ENCODE data around the gene IGSF6.

Gene IGSF6

DNA sequence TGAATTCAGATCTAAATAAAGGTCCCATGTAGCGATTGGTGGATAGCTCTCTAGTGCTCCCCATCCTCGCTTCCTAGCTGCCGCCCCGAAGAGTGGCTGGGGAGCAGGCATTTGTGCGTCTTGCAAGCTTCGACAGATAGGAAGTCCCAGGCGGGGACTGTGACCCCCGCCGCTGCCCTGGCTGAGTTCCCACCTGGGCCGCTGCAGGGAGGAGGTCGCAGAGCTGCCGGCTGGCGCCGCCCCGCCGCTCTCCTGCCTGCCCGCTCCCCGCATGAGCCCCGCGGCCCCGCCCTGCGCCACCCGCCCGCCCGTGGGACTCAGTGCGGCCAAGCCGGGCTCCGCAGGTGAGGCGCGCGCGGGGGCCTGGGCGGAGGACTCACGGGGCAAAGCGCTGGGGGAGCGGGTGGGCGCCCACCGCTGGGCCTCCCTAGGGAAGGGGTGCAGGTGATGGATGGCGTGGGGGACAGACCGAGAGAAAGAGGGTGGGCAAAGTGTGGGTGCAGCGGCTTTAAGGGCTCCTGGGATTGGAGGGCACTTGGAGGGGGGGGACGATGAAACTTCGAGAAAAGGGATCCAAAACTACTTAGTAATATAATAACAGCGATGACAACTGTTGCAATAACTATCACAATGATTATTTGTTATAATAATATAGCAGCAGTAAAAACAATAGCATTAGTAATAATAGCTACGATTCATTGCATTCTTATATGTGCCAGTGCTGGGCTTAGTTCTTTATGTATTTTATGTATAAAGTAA lies 11.7 kb upstream of the IGSF6 start, which contains the start of gene OTOA:
TSS of gene OTOA (plus strand) at position 80 of the 759 bp plus-strand sequence. CDS start 14,547 bp downstream, outside the sequence.
- H3K4me1 ChIP-seq (ENCODE audit: low read length): peaks cover 28% of the 10 kb centered on the region
- no peaks in the 10 kb centered on the region; the same call in 1 of the 2 replicates for H3K27me3 ChIP-seq (ENCODE audit: low read depth, low read length)
- H3K27ac ChIP-seq (ENCODE audit: low read length): no peak within 1 kb of the TSS
- H3K9ac ChIP-seq (ENCODE audit: low read length): peak within 1 kb of the TSS; percentile 42
- no peaks in the 10 kb centered on the region for H3K79me2 ChIP-seq (ENCODE audit: low read length)
- peak within 1 kb of the TSS; percentile 68 for H2AFZ ChIP-seq (ENCODE audit: low read depth, low read length)
- peak within 1 kb of the TSS; percentile 95 for H3K4me2 ChIP-seq (ENCODE audit: low read length)
- TF ChIP-seq, protein P1, sequence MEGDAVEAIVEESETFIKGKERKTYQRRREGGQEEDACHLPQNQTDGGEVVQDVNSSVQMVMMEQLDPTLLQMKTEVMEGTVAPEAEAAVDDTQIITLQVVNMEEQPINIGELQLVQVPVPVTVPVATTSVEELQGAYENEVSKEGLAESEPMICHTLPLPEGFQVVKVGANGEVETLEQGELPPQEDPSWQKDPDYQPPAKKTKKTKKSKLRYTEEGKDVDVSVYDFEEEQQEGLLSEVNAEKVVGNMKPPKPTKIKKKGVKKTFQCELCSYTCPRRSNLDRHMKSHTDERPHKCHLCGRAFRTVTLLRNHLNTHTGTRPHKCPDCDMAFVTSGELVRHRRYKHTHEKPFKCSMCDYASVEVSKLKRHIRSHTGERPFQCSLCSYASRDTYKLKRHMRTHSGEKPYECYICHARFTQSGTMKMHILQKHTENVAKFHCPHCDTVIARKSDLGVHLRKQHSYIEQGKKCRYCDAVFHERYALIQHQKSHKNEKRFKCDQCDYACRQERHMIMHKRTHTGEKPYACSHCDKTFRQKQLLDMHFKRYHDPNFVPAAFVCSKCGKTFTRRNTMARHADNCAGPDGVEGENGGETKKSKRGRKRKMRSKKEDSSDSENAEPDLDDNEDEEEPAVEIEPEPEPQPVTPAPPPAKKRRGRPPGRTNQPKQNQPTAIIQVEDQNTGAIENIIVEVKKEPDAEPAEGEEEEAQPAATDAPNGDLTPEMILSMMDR (IDR thresholded peaks at IDR 0.05; ENCODE audit: low read depth, low read length): no peak
- no peak for TF ChIP-seq EZH2phosphoT487 (IDR thresholded peaks at IDR 0.05; ENCODE audit: low read depth)
- H3K36me3 ChIP-seq (replicated peaks; ENCODE audit: low read depth, low read length): peaks cover 4% of the 10 kb centered on the region
- no peaks in the 10 kb centered on the region for H4K20me1 ChIP-seq (ENCODE audit: insufficient read depth, low read length)
- H3K4me3 ChIP-seq (ENCODE audit: low read length): peak within 1 kb of the TSS; percentile 76
- no peaks in the 10 kb centered on the region for H3K9me3 ChIP-seq (ENCODE audit: insufficient read depth, low read length)

DNA sequence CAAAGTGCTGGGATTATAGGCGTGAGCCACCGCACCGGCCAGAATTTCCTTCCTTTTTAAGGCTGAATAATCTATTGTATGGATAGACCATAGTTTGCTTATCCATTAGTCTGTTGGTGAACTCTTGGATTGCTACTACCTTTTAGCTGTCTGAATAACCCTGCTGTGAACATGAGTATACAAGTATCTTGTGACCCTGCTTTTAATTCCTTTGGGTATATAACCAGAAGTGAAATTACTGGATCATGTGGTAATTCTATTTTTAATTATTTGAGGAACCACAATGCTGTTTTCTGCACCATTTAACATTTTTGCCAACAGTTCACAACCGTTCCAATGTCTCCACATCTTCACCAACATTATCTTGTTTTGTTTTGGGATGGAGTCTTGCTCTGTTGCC lies 6.7 kb upstream of the IGSF6 start:
- H3K79me2 ChIP-seq (ENCODE audit: low read length): 0 out of 2 replicates have a peak, but pooled peaks cover 2% of the 10 kb centered on the region
- H3K4me3 ChIP-seq (ENCODE audit: low read length): no peak overlapping the region
- no peaks in the 10 kb centered on the region for H3K9me3 ChIP-seq (ENCODE audit: insufficient read depth, low read length)
- H2AFZ ChIP-seq (ENCODE audit: low read depth, low read length): no peak overlapping the region
- H3K27me3 ChIP-seq (ENCODE audit: low read depth, low read length): no peaks in the 10 kb centered on the region; the same call in 1 of the 2 replicates
- no peak overlapping the region for H3K27ac ChIP-seq (ENCODE audit: low read length)
- peaks cover 3% of the 10 kb centered on the region; the same call in 1 of the 2 replicates for H4K20me1 ChIP-seq (ENCODE audit: insufficient read depth, low read length)
- peaks cover 15% of the 10 kb centered on the region for H3K36me3 ChIP-seq (replicated peaks; ENCODE audit: low read depth, low read length)
- H3K9ac ChIP-seq (ENCODE audit: low read length): no peak overlapping the region
- no peak overlapping the region; the same call in 1 of the 2 replicates for H3K4me2 ChIP-seq (ENCODE audit: low read length)
- peaks cover 69% of the 10 kb centered on the region for H3K4me1 ChIP-seq (ENCODE audit: low read length)
- TF ChIP-seq, protein P1 (IDR thresholded peaks at IDR 0.05; ENCODE audit: low read depth, low read length): no peak
- TF ChIP-seq EZH2phosphoT487 (IDR thresholded peaks at IDR 0.05; ENCODE audit: low read depth): no peak

DNA sequence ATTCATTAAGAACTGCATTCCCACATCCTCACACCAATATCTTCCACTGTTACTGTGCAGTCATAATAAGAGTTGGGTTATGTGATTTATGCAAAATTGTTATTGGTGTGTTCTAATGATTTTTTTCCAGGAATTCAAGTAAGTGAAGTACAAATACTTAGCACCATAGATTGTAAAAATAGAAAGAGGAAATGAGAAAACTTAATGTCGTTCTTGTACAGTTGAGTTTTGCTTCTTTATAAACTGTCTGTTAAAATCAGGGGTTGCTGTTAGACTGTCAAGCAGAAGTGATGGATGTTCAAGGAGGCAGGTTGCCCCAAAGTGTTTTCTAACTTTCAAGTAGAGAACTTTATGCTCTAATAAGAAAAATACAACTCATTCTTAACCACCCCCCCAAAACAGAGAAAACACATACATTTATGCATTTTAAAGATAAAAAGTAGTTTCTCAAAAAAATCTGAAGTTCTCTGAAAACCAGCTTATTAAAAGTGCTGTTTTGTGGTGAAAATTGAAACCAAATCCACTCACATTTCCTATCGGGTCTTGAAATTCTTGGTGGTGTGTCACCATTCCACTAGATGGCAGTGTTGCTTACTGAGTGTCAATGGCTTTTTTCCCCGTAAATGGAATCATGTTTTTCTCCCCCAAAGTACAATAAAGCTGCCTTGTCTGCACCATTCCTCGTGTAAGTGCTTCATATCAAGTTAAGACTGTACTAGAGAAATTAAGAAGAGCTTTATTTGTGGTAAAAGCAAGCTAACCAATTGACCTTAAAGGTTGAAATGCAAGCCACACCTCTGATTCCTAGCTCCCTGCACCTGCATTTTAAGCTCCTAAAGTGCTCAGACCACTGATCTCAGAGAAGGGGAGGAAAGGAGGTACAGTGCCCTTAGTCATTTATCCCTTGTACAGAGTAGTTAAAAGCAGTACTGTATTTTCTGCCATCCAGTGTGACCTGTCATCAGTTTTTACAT lies 4.7 kb upstream of the IGSF6 start:
- peak overlapping the region; percentile 99 for H3K27ac ChIP-seq (ENCODE audit: low read length)
- no peaks in the 10 kb centered on the region for H3K27me3 ChIP-seq (ENCODE audit: low read depth, low read length)
- H2AFZ ChIP-seq (ENCODE audit: low read depth, low read length): no peak overlapping the region
- no peaks in the 10 kb centered on the region for H3K9me3 ChIP-seq (ENCODE audit: insufficient read depth, low read length)
- H3K79me2 ChIP-seq (ENCODE audit: low read length): peaks cover 5% of the 10 kb centered on the region; the same call in 1 of the 2 replicates
- peak overlapping the region; percentile 67 for H3K4me3 ChIP-seq (ENCODE audit: low read length)
- peaks cover 70% of the 10 kb centered on the region for H3K4me1 ChIP-seq (ENCODE audit: low read length)
- peak overlapping the region; percentile 95 for H3K4me2 ChIP-seq (ENCODE audit: low read length)
- peak overlapping the region; percentile 65 for H3K9ac ChIP-seq (ENCODE audit: low read length)
- peaks cover 3% of the 10 kb centered on the region; the same call in 1 of the 2 replicates for H4K20me1 ChIP-seq (ENCODE audit: insufficient read depth, low read length)
- TF ChIP-seq, protein P1 (IDR thresholded peaks at IDR 0.05; ENCODE audit: low read depth, low read length): peak; percentile 96
- TF ChIP-seq EZH2phosphoT487 (IDR thresholded peaks at IDR 0.05; ENCODE audit: low read depth): no peak
- H3K36me3 ChIP-seq (replicated peaks; ENCODE audit: low read depth, low read length): peaks cover 15% of the 10 kb centered on the region

Data from OCI-LY3 (cell line).